Ovary (tissue), 9 donors: ENCODE measurements around the gene GPD1. TPM values are rescaled to one million over a fixed set of nuclear protein-coding genes. Genes with fewer than 3 reads are reported as not detected.
A peak's percentile ranks its signal among the peaks of the same experiment; 100 is the strongest.

Source experiments
- DNase-seq, 5 donors: peaks; one replicate each; pipeline ENCODE4 v3.0.0-alpha.2; 2019 to 2020
- H3K27ac ChIP-seq, 2 donors: fragments of 200-600 bp; one replicate each; pipeline versions ENCODE4 v1.5.1 to v1.8.0; 2019 to 2022
- H3K27me3 ChIP-seq: fragments of 200-600 bp; one replicate; pipeline ENCODE4 v1.8.0; 2022
- H3K36me3 ChIP-seq: fragments of 200-600 bp; sonication (generic); one replicate; pipeline ENCODE4 v1.5.1; 2019
- H3K4me1 ChIP-seq: one replicate; pipeline ENCODE4 v1.8.1; 2013; ENCODE audit warnings: mild to moderate bottlenecking, moderate library complexity; ENCODE audit not compliant: insufficient read depth
- H3K4me3 ChIP-seq: fragments of 200-600 bp; sonication (generic); one replicate; pipeline ENCODE4 v1.5.1; 2017
- H3K9me3 ChIP-seq, 2 donors: fragments of 200-600 bp in 1 of 2; sonication (generic) in 1 of 2; one replicate each; pipeline versions ENCODE4 v1.5.1 to v1.8.1; 2013 to 2019; ENCODE audit warnings: mild to moderate bottlenecking in 1 of 2, moderate library complexity in 1 of 2
- EP300 ChIP-seq: sonication (generic); formaldehyde crosslinking; IDR thresholded peaks from one replicate; pipeline ENCODE4 v1.6.1; 2017; ENCODE audit warnings: antibody characterized with exemption
- POLR2A ChIP-seq: fragments of 450-650 bp; IDR thresholded peaks from one replicate; pipeline ENCODE4 v1.6.1; 2017; ENCODE audit warnings: antibody characterized with exemption, mild to moderate bottlenecking, moderate library complexity
- WGBS, 3 donors: extraction: QIAGEN DNeasy Blood & Tissue Kit in 1 of 3; methylation state at CpG; one replicate each; pipeline versions ENCODE4 v1.1.5 to v1.1.7; 2013 to 2017; 5-methylcytosine and 5-hydroxymethylcytosine counted together
- intact Hi-C, 4 donors: fragments of 100-400 bp; cut with DNase I; formaldehyde crosslinking; loops; one replicate each; pipeline versions ENCODE4 v1.11.0 to v1.15.1; 2022 to 2023
- polyA plus RNA-seq, 2 donors: library from polyadenylated mRNA; stranded (reverse); fragments of 200-250 nt in 1 of 2; fragments of 350-450 nt in 1 of 2; fragmentation: Illumina TruSeq in 1 of 2; extraction: RNeasy Lipid Tissue Mini Kit (QIAGEN cat#74804) in 1 of 2; gene quantifications; one replicate each; pipeline ENCODE4 v1.2.3, GENCODE V29; 2013 to 2014
- total RNA-seq, 7 donors: library from RNA; depleted of rRNA in 2 of 7; stranded (reverse); fragments of >200 nt in 2 of 7; fragmentation: NEBNext Ultra II Directional in 3 of 7; extraction: Animal tissue kit (Norgen Biotek cat#: 25700) in 3 of 7; gene quantifications; one replicate each; pipeline versions ENCODE4 v1.1.0 to v1.2.4, GENCODE V29; 2016 to 2023
- TF ChIP-seq, protein P1 (sequence below), 3 donors: fragments of 450-650 bp in 2 of 3; fragments of 200-600 bp in 1 of 3; IDR thresholded peaks; one replicate each; pipeline versions ENCODE4 v1.5.1 to v1.8.0; 2016 to 2022; ENCODE audit warnings: antibody characterized with exemption in 3 of 3, mild to moderate bottlenecking in 1 of 3
- donor health status: DM: no; HTN: no; CAD: no; lungs with moderate emphysema.
- donor health status: DM: no; HTN: no; CAD: no.
- donor health status: Bipolar disorder and iron deficiency.
- donor health status: DM: yes; HTN: yes; CAD: no.
- donor health status: DM: no; HTN: no; CAD: no.
- donor health status: DM: yes; HTN: yes; CAD: no.

The GPD1 gene
- total and polyA plus RNA-seq, 9 donors = 0.10 to 9.4 (median 0.46) TPM

DNA sequence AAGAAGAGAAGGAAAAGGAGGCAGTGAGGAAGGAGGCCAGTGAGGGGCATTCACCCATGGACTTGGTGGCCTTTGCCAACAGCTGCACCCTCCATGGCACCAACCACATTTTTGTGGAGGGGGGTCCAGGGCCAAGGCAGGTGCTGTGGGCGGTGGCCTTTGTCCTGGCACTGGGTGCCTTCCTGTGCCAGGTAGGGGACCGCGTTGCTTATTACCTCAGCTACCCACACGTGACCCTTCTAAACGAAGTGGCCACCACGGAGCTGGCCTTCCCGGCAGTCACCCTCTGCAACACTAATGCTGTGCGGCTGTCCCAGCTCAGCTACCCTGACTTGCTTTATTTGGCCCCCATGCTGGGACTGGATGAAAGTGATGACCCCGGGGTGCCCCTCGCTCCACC lies 30.1 kb upstream of the GPD1 start:
- Histone ChIP-seq H3K27ac (no peak overlapping the region), H3K27me3 (no peaks in the 10 kb centered on the region), H3K36me3 (no peaks in the 10 kb centered on the region), H3K9me3 (no peaks in the 10 kb centered on the region), H3K4me1 (no peaks in the 10 kb centered on the region), H3K4me3 (no peak overlapping the region)
- TF ChIP-seq EP300 = no peak
- no peak for TF ChIP-seq POLR2A
- TF ChIP-seq, protein P1, sequence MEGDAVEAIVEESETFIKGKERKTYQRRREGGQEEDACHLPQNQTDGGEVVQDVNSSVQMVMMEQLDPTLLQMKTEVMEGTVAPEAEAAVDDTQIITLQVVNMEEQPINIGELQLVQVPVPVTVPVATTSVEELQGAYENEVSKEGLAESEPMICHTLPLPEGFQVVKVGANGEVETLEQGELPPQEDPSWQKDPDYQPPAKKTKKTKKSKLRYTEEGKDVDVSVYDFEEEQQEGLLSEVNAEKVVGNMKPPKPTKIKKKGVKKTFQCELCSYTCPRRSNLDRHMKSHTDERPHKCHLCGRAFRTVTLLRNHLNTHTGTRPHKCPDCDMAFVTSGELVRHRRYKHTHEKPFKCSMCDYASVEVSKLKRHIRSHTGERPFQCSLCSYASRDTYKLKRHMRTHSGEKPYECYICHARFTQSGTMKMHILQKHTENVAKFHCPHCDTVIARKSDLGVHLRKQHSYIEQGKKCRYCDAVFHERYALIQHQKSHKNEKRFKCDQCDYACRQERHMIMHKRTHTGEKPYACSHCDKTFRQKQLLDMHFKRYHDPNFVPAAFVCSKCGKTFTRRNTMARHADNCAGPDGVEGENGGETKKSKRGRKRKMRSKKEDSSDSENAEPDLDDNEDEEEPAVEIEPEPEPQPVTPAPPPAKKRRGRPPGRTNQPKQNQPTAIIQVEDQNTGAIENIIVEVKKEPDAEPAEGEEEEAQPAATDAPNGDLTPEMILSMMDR (IDR thresholded peaks at IDR 0.05) = no peak
- DNase-seq = peak in 1 of 5 donors; percentile 30
- intact Hi-C loops = loop anchor here (2.0 to 10.0 kb wide), 6 partner anchors 101 to 299 kb away; no protein-coding TSS in a partner anchor
- WGBS, 3 donors = 80 to 91% (median 85%) methylated on average over 10 of the region's 10 CpGs

DNA sequence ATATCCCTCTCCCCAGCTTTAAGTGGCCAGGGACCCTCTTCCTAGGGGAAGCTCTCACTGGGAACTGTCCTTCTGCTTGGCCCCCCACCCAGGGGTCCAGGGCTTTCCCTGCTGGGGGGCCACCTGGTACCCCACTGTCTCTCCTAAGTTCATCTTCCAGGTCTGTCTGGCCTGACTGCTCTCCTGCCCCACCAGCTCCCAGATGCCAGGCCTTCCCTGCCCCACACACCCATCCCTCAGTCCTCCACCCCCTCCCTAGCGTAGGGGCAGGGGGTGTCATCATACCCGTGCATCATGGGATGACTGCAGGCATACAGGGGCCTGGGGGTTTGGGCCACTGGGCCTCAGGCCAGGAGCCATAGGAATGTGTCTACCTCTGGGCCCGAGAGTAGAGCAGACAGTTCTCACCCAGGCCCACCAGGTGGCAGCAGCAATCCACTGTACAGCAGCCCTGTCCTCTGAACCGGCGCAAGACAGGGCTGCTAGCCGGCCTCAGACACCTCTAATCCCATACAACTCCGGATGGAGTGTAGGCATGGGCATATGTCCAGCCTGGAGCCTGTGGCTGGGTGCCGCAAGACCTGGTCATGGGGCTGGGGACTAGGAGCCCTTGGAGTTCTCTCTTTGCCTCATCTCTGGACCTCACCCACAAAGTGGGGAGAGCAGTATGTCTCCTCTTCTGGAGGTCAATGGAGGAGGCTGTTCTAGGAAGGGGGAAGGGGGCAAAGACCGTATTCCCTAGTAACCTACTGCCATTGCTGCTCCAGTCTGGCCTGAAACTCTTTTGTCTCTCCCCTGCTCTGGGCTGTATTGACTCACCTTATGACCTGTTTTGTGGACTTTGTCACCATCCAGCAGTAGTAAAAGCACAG lies 28.6 kb upstream of the GPD1 start:
- peak; percentile 78 to 90 (median 88) for DNase-seq
- H3K27ac ChIP-seq = no peak overlapping the region
- no peaks in the 10 kb centered on the region for H3K9me3 ChIP-seq
- no peaks in the 10 kb centered on the region for H3K27me3 ChIP-seq
- intact Hi-C loops = loop anchor here (2.0 to 10.0 kb wide), 7 partner anchors 97 to 300 kb away; no protein-coding TSS in a partner anchor
- no peak for TF ChIP-seq EP300
- TF ChIP-seq POLR2A = no peak
- TF ChIP-seq, protein P1 (IDR thresholded peaks at IDR 0.05) = peak; percentile 87 to 96 (median 92)
- no peak overlapping the region for H3K4me3 ChIP-seq
- no peaks in the 10 kb centered on the region for H3K4me1 ChIP-seq
- whole genome bisulfite sequencing, 3 donors = 3 to 4% (median 4%) methylated on average over 9 of the region's 9 CpGs
- no peaks in the 10 kb centered on the region for H3K36me3 ChIP-seq

DNA sequence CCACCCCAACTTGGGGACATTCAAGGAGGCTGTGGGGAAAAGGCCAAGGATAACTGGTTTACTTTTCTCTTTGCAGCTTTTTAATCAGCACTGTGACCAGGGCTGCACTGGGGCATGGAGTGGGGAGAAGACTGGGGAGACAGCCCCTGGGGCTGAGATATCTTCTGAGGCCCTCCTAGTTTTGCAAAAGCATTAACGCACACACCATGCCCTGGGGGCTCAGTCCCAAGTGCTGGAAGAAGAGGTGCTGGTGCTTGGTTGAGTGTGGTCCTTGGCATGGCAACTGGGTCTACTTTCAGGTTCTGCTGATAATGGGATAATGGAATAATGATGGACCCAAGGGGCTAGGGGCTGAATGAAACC lies 28.0 kb upstream of the GPD1 start:
- H3K4me1 ChIP-seq = no peaks in the 10 kb centered on the region
- no peaks in the 10 kb centered on the region for H3K36me3 ChIP-seq
- no peaks in the 10 kb centered on the region for H3K9me3 ChIP-seq
- no peaks in the 10 kb centered on the region for H3K27me3 ChIP-seq
- no peak overlapping the region for H3K4me3 ChIP-seq
- DNase-seq = no peak
- no peak overlapping the region for H3K27ac ChIP-seq
- intact Hi-C loops = loop anchor here in 3 of 4 donors (2.0 to 10.0 kb wide), 6 partner anchors 97 to 301 kb away; no protein-coding TSS in a partner anchor
- WGBS, 3 donors = 88 to 90% (median 90%) methylated on average over 1 of the region's 1 CpG
- TF ChIP-seq EP300 = no peak
- TF ChIP-seq, protein P1 (IDR thresholded peaks at IDR 0.05) = no peak
- no peak for TF ChIP-seq POLR2A

DNA sequence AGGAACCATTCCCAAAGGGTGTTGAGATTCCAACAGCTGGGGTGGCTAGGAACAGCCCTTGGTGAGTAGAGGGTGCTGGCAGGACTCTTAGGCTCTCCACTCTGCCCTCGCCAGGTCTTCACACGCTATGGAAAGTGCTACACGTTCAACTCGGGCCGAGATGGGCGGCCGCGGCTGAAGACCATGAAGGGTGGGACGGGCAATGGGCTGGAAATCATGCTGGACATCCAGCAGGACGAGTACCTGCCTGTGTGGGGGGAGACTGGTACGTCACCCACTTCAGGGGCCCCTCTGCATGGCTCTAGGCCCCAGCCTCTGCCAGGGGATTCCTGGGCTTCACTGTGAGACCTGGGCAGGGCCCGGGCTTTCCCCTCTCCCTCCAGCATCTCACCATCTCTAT lies 26.7 kb upstream of the GPD1 start:
- TF ChIP-seq, protein P1 (IDR thresholded peaks at IDR 0.05) = no peak
- no peak for TF ChIP-seq POLR2A
- TF ChIP-seq EP300 = no peak
- WGBS, 3 donors = 89 to 92% (median 89%) methylated on average over 12 of the region's 12 CpGs
- intact Hi-C loops = loop anchor here in 3 of 4 donors (5.0 to 10.0 kb wide), 5 partner anchors 95 to 302 kb away; no protein-coding TSS in a partner anchor

More for the DNA sequence above, 26.7 kb upstream of the GPD1 start:
- H3K4me1 ChIP-seq = no peaks in the 10 kb centered on the region
- no peaks in the 10 kb centered on the region for H3K27me3 ChIP-seq
- no peak overlapping the region for H3K4me3 ChIP-seq
- DNase-seq = peak in 1 of 5 donors; percentile 30
- H3K27ac ChIP-seq = no peak overlapping the region
- no peaks in the 10 kb centered on the region for H3K9me3 ChIP-seq
- no peaks in the 10 kb centered on the region for H3K36me3 ChIP-seq
